GM12891 (cell line): ENCODE results near the gene CYREN.

Experiments used
- POLR2A ChIP-seq: IDR thresholded peaks from 2 replicates; pipeline ENCODE4 v1.6.1; 2011; ENCODE audit warnings: low read depth, low read length, control low read depth
- POLR2AphosphoS5 ChIP-seq: IDR thresholded peaks from 2 replicates; pipeline ENCODE4 v1.6.1; 2011; ENCODE audit warnings: low read depth, low read length, control low read depth
- SPI1 ChIP-seq: IDR thresholded peaks from 2 replicates; pipeline ENCODE4 v1.6.1; 2011; ENCODE audit warnings: low read depth, low read length, control low read depth

GRCh38 chr7:135154734-135155133 lies 15.8 kb downstream of the CYREN start:
- TF ChIP-seq POLR2A (no peak), SPI1 (no peak), POLR2AphosphoS5 (no peak)
